ENCODE measurements around the gene GGA1.
A peak's percentile ranks its signal among the peaks of the same experiment; 100 is the strongest.

GGA1 gene

DNA sequence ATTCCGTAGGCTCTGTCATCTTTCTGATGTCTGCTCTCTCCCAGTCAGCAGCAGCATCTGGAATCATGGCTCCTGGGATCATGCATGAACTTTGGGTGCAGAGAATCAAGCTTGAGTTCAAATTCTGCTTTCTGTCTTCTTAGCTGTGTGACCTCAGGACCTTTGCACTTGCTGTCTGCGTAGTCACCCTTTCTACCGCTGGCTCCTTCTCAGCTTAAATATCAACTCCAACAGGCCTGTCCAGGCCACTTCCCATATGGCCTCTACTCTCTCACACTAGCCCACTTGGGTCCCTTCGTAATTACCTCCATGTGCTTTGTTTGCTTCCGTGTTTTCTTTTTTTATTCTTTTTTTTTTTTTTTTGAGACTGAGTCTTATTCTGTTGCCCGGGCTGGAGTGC, 4.6 kb upstream of the GGA1 start:
- Histone ChIP-seq H3K9me3 (ENCODE audit: low read length) (no peaks in the 10 kb centered on the region), H3K4me2 (ENCODE audit: low read length) (no peak overlapping the region), H3K9me2 (ENCODE audit: low read depth, low read length) (no peaks in the 10 kb centered on the region), H2AFZ (ENCODE audit: low read length) (no peak overlapping the region), H3K27ac (ENCODE audit: low read depth, low read length, poor library complexity, severe bottlenecking) (no peak overlapping the region), H3F3A (ENCODE audit: insufficient read depth, low read length) (no peaks in the 10 kb centered on the region), H3K4me3 (ENCODE audit: low read depth, low read length, poor library complexity, severe bottlenecking) (no peak overlapping the region), H3K36me3 (ENCODE audit: insufficient read depth, low read length) (no peaks in the 10 kb centered on the region; the same call in 1 of the 2 replicates), H3K4me1 (ENCODE audit: insufficient read depth, low read length, severe bottlenecking) (peaks cover 18% of the 10 kb centered on the region), H4K20me1 (ENCODE audit: insufficient read depth, low read length) (no peaks in the 10 kb centered on the region), H3K27me3 (ENCODE audit: insufficient read depth, low read length) (peaks cover 3% of the 10 kb centered on the region; the same call in 1 of the 2 replicates), H3K79me2 (ENCODE audit: insufficient read depth, low read length) (peaks cover under 1% of the 10 kb centered on the region; the same call in 1 of the 2 replicates), H3K9ac (ENCODE audit: low read length) (no peak overlapping the region)
- TF ChIP-seq, protein P1, sequence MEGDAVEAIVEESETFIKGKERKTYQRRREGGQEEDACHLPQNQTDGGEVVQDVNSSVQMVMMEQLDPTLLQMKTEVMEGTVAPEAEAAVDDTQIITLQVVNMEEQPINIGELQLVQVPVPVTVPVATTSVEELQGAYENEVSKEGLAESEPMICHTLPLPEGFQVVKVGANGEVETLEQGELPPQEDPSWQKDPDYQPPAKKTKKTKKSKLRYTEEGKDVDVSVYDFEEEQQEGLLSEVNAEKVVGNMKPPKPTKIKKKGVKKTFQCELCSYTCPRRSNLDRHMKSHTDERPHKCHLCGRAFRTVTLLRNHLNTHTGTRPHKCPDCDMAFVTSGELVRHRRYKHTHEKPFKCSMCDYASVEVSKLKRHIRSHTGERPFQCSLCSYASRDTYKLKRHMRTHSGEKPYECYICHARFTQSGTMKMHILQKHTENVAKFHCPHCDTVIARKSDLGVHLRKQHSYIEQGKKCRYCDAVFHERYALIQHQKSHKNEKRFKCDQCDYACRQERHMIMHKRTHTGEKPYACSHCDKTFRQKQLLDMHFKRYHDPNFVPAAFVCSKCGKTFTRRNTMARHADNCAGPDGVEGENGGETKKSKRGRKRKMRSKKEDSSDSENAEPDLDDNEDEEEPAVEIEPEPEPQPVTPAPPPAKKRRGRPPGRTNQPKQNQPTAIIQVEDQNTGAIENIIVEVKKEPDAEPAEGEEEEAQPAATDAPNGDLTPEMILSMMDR (IDR thresholded peaks at IDR 0.05; ENCODE audit: low read length), result no peak
- no peak for TF ChIP-seq EZH2 (IDR thresholded peaks at IDR 0.05; ENCODE audit: borderline replicate concordance, low read length)

DNA sequence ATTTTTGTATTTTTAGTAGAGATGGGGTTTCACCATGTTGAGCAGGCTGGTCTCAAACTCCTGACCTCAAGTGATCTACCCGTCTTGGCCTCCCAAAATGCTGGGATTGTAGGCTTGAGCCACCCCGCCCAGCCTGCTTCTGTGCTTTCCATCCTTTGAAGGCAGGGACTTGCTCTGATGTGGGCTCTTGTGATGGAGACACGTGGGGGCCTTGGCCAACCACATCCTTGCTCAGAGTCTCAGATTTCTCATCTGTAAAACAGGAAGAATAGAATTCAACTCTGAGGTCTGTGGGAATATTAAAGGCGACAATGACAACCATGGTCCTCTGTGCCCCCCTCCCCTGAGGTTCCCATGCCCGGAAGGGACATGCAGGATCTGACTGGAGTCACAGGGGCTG, 3.8 kb upstream of the GGA1 start:
- no peaks in the 10 kb centered on the region for H3K27me3 ChIP-seq (ENCODE audit: insufficient read depth, low read length)
- H3K4me3 ChIP-seq (ENCODE audit: low read depth, low read length, poor library complexity, severe bottlenecking), result no peak overlapping the region
- no peak overlapping the region for H2AFZ ChIP-seq (ENCODE audit: low read length)
- no peak overlapping the region for H3K9ac ChIP-seq (ENCODE audit: low read length)
- TF ChIP-seq, protein P1 (IDR thresholded peaks at IDR 0.05; ENCODE audit: low read length), result no peak
- no peak for TF ChIP-seq EZH2 (IDR thresholded peaks at IDR 0.05; ENCODE audit: borderline replicate concordance, low read length)
- no peaks in the 10 kb centered on the region for H3K9me3 ChIP-seq (ENCODE audit: low read length)
- H3K27ac ChIP-seq (ENCODE audit: low read depth, low read length, poor library complexity, severe bottlenecking), result no peak overlapping the region
- peaks cover 6% of the 10 kb centered on the region for H3K79me2 ChIP-seq (ENCODE audit: insufficient read depth, low read length)
- no peaks in the 10 kb centered on the region for H3F3A ChIP-seq (ENCODE audit: insufficient read depth, low read length)
- no peaks in the 10 kb centered on the region; the same call in 1 of the 2 replicates for H3K36me3 ChIP-seq (ENCODE audit: insufficient read depth, low read length)
- H3K4me2 ChIP-seq (ENCODE audit: low read length), result no peak overlapping the region
- H3K9me2 ChIP-seq (ENCODE audit: low read depth, low read length), result no peaks in the 10 kb centered on the region
- peaks cover 21% of the 10 kb centered on the region for H3K4me1 ChIP-seq (ENCODE audit: insufficient read depth, low read length, severe bottlenecking)
- no peaks in the 10 kb centered on the region for H4K20me1 ChIP-seq (ENCODE audit: insufficient read depth, low read length)

- H3K79me2 ChIP-seq (ENCODE audit: insufficient read depth, low read length), result peaks cover 15% of the 10 kb centered on the region
- peaks cover 8% of the 10 kb centered on the region; the same call in 1 of the 2 replicates for H3K36me3 ChIP-seq (ENCODE audit: insufficient read depth, low read length)
- H3K9me2 ChIP-seq (ENCODE audit: low read depth, low read length), result no peaks in the 10 kb centered on the region
- no peaks in the 10 kb centered on the region for H3K27me3 ChIP-seq (ENCODE audit: insufficient read depth, low read length)
- H4K20me1 ChIP-seq (ENCODE audit: insufficient read depth, low read length), result no peaks in the 10 kb centered on the region
- peak overlapping the region; percentile 90 for H3K4me2 ChIP-seq (ENCODE audit: low read length)
- H2AFZ ChIP-seq (ENCODE audit: low read length), result no peak overlapping the region
- H3K4me3 ChIP-seq (ENCODE audit: low read depth, low read length, poor library complexity, severe bottlenecking), result peak overlapping the region; percentile 93
- H3F3A ChIP-seq (ENCODE audit: insufficient read depth, low read length), result no peaks in the 10 kb centered on the region
- TF ChIP-seq, protein P1 (IDR thresholded peaks at IDR 0.05; ENCODE audit: low read length), result peak; percentile 98
- TF ChIP-seq EZH2 (IDR thresholded peaks at IDR 0.05; ENCODE audit: borderline replicate concordance, low read length), result no peak
- H3K9me3 ChIP-seq (ENCODE audit: low read length), result no peaks in the 10 kb centered on the region
- H3K27ac ChIP-seq (ENCODE audit: low read depth, low read length, poor library complexity, severe bottlenecking), result peak overlapping the region; percentile 92
- peaks cover 31% of the 10 kb centered on the region for H3K4me1 ChIP-seq (ENCODE audit: insufficient read depth, low read length, severe bottlenecking)
- H3K9ac ChIP-seq (ENCODE audit: low read length), result peak overlapping the region; percentile 51
Observed at GRCh38 chr22:37607010-37607934, 1.4 kb upstream of the GGA1 start.

All from OCI-LY1 (cell line).